ENCODE measurements around the gene PRSS1.

DNA sequence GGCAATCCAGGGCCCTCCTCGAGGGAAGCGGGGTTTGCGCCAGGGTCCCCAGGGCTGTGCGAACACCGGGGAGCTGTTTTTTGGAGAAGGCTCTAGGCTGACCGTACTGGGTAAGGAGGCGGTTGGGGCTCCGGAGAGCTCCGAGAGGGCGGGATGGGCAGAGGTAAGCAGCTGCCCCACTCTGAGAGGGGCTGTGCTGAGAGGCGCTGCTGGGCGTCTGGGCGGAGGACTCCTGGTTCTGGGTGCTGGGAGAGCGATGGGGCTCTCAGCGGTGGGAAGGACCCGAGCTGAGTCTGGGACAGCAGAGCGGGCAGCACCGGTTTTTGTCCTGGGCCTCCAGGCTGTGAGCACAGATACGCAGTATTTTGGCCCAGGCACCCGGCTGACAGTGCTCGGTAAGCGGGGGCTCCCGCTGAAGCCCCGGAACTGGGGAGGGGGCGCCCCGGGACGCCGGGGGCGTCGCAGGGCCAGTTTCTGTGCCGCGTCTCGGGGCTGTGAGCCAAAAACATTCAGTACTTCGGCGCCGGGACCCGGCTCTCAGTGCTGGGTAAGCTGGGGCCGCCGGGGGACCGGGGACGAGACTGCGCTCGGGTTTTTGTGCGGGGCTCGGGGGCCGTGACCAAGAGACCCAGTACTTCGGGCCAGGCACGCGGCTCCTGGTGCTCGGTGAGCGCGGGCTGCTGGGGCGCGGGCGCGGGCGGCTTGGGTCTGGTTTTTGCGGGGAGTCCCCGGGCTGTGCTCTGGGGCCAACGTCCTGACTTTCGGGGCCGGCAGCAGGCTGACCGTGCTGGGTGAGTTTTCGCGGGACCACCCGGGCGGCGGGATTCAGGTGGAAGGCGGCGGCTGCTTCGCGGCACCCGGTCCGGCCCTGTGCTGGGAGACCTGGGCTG is 47.5 kb downstream of the PRSS1 start:
- TF ChIP-seq, protein P1, sequence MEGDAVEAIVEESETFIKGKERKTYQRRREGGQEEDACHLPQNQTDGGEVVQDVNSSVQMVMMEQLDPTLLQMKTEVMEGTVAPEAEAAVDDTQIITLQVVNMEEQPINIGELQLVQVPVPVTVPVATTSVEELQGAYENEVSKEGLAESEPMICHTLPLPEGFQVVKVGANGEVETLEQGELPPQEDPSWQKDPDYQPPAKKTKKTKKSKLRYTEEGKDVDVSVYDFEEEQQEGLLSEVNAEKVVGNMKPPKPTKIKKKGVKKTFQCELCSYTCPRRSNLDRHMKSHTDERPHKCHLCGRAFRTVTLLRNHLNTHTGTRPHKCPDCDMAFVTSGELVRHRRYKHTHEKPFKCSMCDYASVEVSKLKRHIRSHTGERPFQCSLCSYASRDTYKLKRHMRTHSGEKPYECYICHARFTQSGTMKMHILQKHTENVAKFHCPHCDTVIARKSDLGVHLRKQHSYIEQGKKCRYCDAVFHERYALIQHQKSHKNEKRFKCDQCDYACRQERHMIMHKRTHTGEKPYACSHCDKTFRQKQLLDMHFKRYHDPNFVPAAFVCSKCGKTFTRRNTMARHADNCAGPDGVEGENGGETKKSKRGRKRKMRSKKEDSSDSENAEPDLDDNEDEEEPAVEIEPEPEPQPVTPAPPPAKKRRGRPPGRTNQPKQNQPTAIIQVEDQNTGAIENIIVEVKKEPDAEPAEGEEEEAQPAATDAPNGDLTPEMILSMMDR (IDR thresholded peaks at IDR 0.05), result no peak
- TF ChIP-seq POLR2A (IDR thresholded peaks at IDR 0.05) (no peak), EP300 (IDR thresholded peaks at IDR 0.05) (no peak), POLR2AphosphoS5 (IDR thresholded peaks at IDR 0.05) (no peak)

Data from upper lobe of left lung (tissue), 4 donors.